Activated CD4-positive, alpha-beta T cell treated with anti-CD3 and anti-CD28 coated beads for 48 hours (primary cell): Measurements from ENCODE around the gene UBE2K.
"Not testable (repeated sequence)": the region's sequence is repeated elsewhere in the genome, so short reads cannot be mapped to it uniquely, and the experiment has no call there.

Experiments used
- DNase-seq: peaks from one replicate; pipeline ENCODE4 v3.0.0-alpha.2; 2020

Gene UBE2K

GRCh38 chr4:39697740-39698423 is at the start of gene UBE2K:
Gene UBE2K (plus strand): TSS chr4:39698136. CDS start chr4:39698328, 192 bp downstream.
- DNase-seq, result peak; percentile 91

GRCh38 chr4:39648213-39648612 is 49.7 kb upstream of the UBE2K start:
- no peak for DNase-seq

DNA sequence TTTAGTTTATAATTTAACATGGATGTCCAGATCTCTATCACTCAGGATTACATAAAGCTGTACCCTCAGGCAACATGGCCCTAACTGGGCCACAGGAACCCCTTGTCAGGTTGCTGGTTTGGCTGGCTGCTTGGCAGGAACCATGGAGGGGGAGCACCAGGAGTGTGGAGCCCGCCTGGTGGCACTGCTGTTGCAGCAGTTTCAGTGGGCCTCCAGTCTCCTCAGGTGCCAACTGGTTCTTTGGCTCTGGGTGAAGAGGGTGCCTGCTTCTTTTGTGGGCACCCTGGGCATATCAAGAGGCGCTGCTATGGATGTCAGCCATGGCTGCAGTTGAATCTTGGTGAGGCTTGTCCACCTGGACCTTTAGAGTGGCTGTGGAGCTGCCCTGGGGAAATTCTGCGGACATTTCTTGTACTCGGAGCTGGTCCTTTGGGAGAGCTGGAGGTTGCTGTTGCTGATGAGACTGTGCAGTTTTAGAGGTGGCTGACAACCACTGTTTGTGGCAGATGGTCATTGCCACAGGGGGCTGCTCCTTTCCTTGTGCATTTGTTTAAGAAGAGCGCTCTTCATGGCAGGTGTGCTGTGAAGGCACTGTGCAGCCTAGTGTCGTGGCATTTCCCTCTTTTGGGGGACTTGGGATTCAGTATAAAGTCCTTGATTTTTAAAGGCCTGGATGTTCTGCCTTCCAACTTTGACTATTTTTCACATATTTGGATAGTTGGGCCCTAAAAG is 48.9 kb upstream of the UBE2K start:
- DNase-seq, result no peak

- no peak for DNase-seq
Measured at GRCh38 chr4:39649639-39650265, 48.2 kb upstream of the UBE2K start.

DNA sequence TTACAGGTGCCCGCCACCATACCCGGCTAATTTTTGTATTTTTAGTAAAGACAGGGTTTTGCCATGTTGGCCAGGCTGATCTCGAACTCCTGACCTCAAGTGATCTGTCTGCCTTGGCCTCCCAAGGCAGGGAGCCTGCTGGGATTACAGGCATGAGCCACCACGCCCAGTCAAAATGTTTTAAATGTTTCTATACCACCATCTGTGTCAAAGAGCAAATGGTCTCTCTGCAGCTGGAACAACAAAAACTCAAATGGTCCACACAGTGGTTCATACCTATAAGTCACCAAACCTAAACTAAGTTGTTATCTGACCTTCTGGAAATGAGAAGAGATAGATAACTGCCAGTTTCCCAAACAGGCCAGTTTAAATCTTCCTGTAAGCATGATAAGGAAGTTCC is 46.4 kb upstream of the UBE2K start:
- DNase-seq, result not testable (repeated sequence)

- DNase-seq, result no peak
Measured at GRCh38 chr4:39655211-39655610, 42.7 kb upstream of the UBE2K start.

- no peak for DNase-seq
Measured at GRCh38 chr4:39655876-39656275, 42.1 kb upstream of the UBE2K start.

DNA sequence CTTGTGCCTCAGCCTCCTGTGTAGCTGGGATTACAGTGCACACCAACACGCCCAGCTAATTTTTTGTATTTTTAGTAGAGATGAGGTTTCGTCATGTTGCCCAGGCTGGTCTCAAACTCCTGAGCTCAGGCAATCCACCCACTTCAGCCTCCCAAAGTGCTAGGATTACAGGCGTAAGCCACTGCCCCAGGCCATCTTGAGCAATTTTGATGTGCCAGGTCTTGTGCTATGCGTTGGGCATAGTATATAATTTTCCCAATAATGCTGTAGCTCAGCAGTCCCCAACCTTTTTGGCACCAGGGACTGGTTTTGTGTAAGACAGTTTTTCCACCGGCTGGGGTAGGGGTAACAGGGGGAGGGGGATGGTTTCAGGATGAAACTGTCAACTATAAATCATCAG is 41.3 kb upstream of the UBE2K start:
- DNase-seq, result not testable (repeated sequence)

GRCh38 chr4:39657465-39657864 is 40.5 kb upstream of the UBE2K start:
- no peak for DNase-seq

GRCh38 chr4:39658756-39659155 is 39.2 kb upstream of the UBE2K start:
- DNase-seq, result no peak

GRCh38 chr4:39660045-39660444 is 37.9 kb upstream of the UBE2K start:
- no peak for DNase-seq

DNA sequence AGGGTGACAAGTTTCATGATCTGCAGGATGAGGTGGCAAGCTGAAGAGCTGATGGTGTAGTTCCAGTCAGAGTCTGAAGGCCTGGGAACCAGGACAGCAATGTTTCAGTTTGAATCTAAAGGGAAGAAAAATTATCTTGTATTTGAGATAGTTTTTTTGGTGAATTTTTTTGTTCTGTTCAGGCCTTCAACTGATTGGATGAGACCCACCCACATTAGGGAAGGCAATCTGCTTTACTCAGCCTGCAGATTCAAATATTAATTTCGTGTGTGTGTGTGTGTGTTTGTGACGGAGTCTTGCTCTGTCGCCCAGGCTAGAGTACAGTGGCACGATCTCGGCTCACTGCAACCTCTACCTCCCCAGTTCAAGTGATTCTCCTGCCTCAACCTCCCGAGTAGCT is 37.2 kb upstream of the UBE2K start:
- DNase-seq, result no peak

- no peak for DNase-seq
Measured at GRCh38 chr4:39662683-39663082, 35.3 kb upstream of the UBE2K start.

GRCh38 chr4:39664828-39665731 is 32.9 kb upstream of the UBE2K start:
- no peak for DNase-seq

- no peak for DNase-seq
Measured at GRCh38 chr4:39667706-39668105, 30.2 kb upstream of the UBE2K start.

DNA sequence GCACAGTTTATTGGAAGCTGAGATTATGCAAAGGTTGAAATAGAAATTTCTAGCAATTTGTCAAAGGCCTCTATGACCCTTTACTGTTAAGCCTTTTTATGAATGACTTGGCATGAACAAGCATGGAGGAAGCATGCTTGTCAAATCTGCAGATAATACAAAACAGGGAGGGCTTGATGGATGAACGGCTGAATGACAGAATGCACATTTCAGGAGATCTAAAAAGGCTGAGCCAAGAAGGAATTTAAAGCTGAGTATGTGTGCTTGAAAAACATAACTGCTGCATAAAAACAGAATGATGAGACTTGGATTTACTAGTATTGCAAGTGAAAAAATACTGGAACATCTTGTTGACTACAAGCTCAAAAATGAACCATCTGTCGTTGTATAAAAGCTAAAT is 29.0 kb upstream of the UBE2K start:
- no peak for DNase-seq

DNA sequence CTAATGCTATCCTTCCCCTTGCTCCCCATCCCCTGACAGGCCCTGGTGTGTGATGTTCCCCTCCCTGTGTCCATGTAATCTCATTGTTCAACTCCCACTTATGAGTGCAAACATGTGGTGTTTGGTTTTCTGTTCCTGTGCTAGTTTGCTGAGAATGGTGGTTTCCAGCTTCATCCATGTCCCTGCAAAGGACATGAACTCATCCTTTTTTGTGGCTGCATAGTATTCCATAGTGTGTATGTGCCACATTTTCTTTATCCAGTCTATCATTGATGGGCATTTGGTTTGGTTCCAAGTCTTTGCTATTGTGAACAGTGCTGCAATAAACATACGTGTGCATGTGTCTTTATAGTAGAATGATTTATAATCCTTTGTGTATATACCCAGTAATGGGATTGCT is 27.6 kb upstream of the UBE2K start:
- not testable (repeated sequence) for DNase-seq

DNA sequence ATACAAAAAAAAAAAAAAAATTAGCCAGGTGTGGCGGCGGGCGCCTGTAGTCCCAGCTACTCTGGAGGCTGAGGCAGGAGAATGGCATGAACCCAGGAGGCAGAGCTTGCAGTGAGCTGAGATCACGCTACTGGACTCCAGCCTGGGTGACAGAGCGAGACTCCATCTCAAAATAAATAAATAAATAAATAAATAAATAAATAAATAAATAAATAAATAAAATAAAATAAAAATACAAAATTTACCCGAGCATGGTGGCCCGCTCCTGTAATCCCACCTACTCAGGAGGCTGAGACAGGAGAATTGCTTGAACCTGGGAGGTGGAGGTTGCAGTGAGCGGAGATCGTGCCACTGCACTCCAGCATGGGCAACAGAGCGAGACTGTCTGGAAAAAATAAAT is 22.3 kb upstream of the UBE2K start:
- not testable (repeated sequence) for DNase-seq

GRCh38 chr4:39681003-39681402 is 16.9 kb upstream of the UBE2K start:
- not testable (repeated sequence) for DNase-seq

DNA sequence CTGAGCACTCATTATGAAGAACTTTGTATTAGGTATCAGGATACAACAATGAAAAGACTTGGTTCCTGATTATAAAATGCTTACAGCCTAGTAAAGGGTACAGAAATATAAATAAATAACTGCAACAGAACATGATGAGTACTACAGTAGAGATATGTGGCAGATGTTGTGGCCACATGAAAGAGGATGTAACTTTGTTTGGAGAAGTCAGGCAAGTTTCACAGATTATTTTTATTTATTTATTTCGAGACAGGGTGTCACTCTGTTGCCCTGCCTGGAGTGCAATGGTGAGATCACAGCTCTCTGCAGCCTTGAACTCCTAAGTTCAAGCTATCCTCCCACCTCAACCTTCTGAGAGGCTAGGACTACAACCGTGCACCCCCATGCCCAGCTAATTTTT is 15.8 kb upstream of the UBE2K start:
- DNase-seq, result no peak

DNA sequence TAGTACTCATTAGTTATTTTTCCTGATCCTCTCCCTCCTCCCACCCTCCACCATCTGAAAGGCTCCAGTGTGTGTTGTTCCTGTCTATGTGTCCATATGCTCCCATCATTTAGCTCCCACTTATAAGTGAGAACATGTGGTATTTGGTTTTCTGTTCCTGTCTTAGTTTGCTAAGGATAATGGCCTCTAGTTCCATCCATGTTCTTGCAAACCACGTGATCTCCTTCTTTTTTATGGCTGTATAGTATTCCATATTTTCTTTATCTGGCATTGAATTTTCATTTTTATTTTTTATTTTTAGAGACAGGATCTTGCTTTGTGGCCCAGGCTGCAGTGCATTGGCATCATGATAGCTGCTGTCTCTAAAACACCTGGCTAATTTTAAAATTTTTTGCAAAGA is 11.9 kb upstream of the UBE2K start:
- no peak for DNase-seq

- DNase-seq, result no peak
Measured at GRCh38 chr4:39687014-39687413, 10.9 kb upstream of the UBE2K start.

DNA sequence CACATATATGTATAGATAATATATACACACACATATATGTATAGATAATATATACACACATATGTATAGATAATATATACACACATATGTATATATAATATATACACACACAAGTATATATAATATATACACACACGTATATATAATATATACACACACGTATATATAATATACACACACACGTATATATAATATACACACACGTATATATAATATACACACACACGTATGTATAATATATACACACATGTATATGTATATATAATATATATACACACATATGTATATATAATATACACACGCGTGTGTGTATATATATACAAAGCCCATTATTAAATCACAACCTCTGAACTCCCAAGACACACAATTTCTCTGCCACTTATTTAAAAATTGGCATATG is 8.0 kb upstream of the UBE2K start:
- no peak for DNase-seq
